Fibroblast of lung (primary cell): ENCODE data around the gene ST8SIA4.

Source experiments
- EZH2 ChIP-seq: IDR thresholded peaks from 2 replicates; pipeline ENCODE4 v1.5.1; 2012; ENCODE audit warnings: low read length, control low read depth, mild to moderate bottlenecking; ENCODE audit errors: missing control alignments
- TF ChIP-seq, protein P1 (sequence below), 2 donors: IDR thresholded peaks in 1 of 2; conservative IDR thresholded peaks in 1 of 2; 1 replicate in 1 of 2; 2 replicates in 1 of 2; pipeline ENCODE4 v1.5.1; 2011 to 2012; ENCODE audit warnings: low read length in 2 of 2, control low read depth in 1 of 2, inconsistent platforms in 1 of 2, low read depth in 1 of 2, mild to moderate bottlenecking in 1 of 2

DNA sequence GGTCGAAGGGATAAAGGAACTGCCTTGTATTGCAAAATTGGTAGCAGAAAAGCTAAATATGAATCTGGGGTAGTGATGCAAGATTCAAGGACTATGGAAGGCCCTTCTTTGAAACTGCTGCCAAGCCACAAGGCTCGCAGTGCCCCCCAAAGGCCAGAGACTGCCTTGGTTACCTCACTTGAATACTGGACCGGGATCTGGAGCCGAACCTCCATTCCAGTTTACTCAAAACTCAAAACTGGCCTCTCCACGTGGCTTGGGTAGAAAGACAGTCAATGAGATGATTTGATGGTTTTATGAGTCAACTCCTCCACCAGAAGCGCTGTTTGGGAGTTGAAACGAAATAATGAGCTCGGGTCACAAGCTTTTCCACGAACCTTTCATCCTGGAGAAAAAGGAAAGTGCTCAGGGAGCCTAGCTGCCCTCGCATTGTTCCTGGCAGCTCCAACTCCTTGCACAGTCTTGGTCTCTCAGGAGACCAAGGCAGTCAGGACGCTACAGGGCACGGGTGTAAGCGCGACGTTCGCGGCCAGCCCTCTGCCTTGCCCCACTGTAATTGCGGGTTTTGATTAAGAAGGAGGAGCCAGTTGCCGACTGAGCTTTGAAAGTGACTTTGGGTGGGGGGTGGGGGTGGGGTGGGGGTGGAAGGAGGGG is 2.8 kb downstream of the ST8SIA4 start:
- TF ChIP-seq, protein P1, sequence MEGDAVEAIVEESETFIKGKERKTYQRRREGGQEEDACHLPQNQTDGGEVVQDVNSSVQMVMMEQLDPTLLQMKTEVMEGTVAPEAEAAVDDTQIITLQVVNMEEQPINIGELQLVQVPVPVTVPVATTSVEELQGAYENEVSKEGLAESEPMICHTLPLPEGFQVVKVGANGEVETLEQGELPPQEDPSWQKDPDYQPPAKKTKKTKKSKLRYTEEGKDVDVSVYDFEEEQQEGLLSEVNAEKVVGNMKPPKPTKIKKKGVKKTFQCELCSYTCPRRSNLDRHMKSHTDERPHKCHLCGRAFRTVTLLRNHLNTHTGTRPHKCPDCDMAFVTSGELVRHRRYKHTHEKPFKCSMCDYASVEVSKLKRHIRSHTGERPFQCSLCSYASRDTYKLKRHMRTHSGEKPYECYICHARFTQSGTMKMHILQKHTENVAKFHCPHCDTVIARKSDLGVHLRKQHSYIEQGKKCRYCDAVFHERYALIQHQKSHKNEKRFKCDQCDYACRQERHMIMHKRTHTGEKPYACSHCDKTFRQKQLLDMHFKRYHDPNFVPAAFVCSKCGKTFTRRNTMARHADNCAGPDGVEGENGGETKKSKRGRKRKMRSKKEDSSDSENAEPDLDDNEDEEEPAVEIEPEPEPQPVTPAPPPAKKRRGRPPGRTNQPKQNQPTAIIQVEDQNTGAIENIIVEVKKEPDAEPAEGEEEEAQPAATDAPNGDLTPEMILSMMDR (conservative IDR thresholded peaks at IDR 0.05 in 1 of 2, IDR thresholded peaks at IDR 0.05 in 1 of 2; ENCODE audit: low read depth in 1 of 2, low read length in 2 of 2) = peak in 1 of 2 donors; percentile 29
- TF ChIP-seq EZH2 = no peak
